ENCODE measurements around the gene SAFB.

The SAFB gene

GRCh38 chr19:5677136-5677535 lies 54.3 kb downstream of the SAFB start:
- Histone ChIP-seq H3K4me2 (ENCODE audit: low read length) (no peak overlapping the region), H3K4me3 (ENCODE audit: low read depth, low read length) (no peak overlapping the region), H3K36me3 (ENCODE audit: control insufficient read depth, insufficient read depth, low read length) (no peaks in the 10 kb centered on the region), H3K79me2 (no peaks in the 10 kb centered on the region), H3K27ac (no peak overlapping the region), H2AFZ (no peak overlapping the region), H3K27me3 (ENCODE audit: control insufficient read depth, insufficient read depth, low read length) (no peaks in the 10 kb centered on the region), H3K9me3 (ENCODE audit: control insufficient read depth, low read length) (no peaks in the 10 kb centered on the region), H3K9ac (no peak overlapping the region), H3K4me1 (no peaks in the 10 kb centered on the region)
- TF ChIP-seq CTCF (IDR thresholded peaks at IDR 0.05): no peak

DNA sequence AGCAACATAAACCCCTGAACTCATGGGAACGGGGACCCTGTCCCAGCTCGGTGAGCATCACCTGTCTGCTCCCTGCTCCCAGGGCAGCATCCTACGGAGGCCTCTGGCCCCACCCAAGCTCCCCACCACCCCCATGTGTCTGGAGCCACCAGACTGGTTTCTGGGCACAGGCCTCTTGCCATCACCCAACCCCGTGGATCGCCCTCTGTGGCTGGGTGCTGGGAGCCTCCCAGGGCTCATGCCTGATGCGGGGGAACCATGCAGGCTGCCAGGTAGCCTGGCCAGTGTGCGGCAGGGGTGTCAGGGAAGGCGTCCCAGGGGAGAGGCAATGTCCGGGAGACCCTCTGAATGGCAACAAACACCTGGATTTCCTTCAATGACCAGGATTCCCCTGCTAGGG lies 54.7 kb downstream of the SAFB start:
- H3K4me2 ChIP-seq (ENCODE audit: low read length): no peak overlapping the region
- no peaks in the 10 kb centered on the region for H3K4me1 ChIP-seq
- no peak for TF ChIP-seq CTCF (IDR thresholded peaks at IDR 0.05)
- no peak overlapping the region for H3K9ac ChIP-seq
- no peak overlapping the region for H3K4me3 ChIP-seq (ENCODE audit: low read depth, low read length)
- H3K27me3 ChIP-seq (ENCODE audit: control insufficient read depth, insufficient read depth, low read length): no peaks in the 10 kb centered on the region
- H3K79me2 ChIP-seq: no peaks in the 10 kb centered on the region
- no peak overlapping the region for H2AFZ ChIP-seq
- no peaks in the 10 kb centered on the region for H3K36me3 ChIP-seq (ENCODE audit: control insufficient read depth, insufficient read depth, low read length)
- H3K9me3 ChIP-seq (ENCODE audit: control insufficient read depth, low read length): no peaks in the 10 kb centered on the region
- H3K27ac ChIP-seq: no peak overlapping the region

DNA sequence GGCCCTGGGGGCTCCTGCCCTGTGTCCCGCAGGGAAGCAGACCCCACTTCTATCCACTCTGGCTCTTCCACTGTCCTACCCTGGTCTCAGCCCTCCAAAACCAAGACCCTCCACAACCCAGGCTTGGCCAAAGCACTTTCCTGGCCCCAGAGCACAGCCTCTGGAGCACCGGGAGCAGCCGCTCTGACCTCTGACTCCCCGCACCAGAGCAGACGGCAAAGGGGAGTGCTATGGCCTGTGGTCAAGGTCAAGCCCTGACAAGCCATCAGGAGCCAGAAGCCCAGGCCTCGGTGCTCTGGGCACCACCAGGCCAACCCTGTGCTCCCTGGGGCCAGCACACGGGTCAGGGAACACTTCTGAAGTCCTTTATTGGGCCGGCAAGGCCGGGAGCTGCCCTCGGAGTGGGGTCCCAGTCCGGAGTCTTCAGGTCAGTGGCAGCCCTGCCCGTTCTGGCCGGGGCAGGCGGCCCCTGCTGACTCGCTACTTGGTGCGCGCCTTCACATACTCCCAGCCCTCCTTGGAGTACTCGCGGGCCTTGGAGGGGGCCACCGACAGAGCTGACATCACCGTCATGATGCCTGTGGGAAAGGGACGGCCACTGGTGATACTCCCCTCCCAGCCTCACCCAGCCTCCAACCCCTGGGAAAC lies 55.3 kb downstream of the SAFB start:
- Histone ChIP-seq H3K4me1 (no peaks in the 10 kb centered on the region), H3K79me2 (no peaks in the 10 kb centered on the region), H3K36me3 (ENCODE audit: control insufficient read depth, insufficient read depth, low read length) (no peaks in the 10 kb centered on the region), H2AFZ (no peak overlapping the region), H3K27me3 (ENCODE audit: control insufficient read depth, insufficient read depth, low read length) (no peaks in the 10 kb centered on the region), H3K27ac (no peak overlapping the region), H3K4me2 (ENCODE audit: low read length) (no peak overlapping the region), H3K4me3 (ENCODE audit: low read depth, low read length) (no peak overlapping the region), H3K9me3 (ENCODE audit: control insufficient read depth, low read length) (no peaks in the 10 kb centered on the region), H3K9ac (no peak overlapping the region)
- TF ChIP-seq CTCF (IDR thresholded peaks at IDR 0.05): no peak

GRCh38 chr19:5679289-5680083 lies 56.6 kb downstream of the SAFB start:
- no peaks in the 10 kb centered on the region for H3K27me3 ChIP-seq (ENCODE audit: control insufficient read depth, insufficient read depth, low read length)
- H3K9ac ChIP-seq: no peak overlapping the region
- H3K4me2 ChIP-seq (ENCODE audit: low read length): peak overlapping the region; percentile 98
- H3K4me3 ChIP-seq (ENCODE audit: low read depth, low read length): peak overlapping the region; percentile 98
- H3K4me1 ChIP-seq: no peaks in the 10 kb centered on the region
- no peaks in the 10 kb centered on the region for H3K79me2 ChIP-seq
- TF ChIP-seq CTCF (IDR thresholded peaks at IDR 0.05): peak; percentile 10
- no peaks in the 10 kb centered on the region for H3K36me3 ChIP-seq (ENCODE audit: control insufficient read depth, insufficient read depth, low read length)
- H2AFZ ChIP-seq: peak overlapping the region; percentile 76
- H3K27ac ChIP-seq: no peak overlapping the region
- no peaks in the 10 kb centered on the region for H3K9me3 ChIP-seq (ENCODE audit: control insufficient read depth, low read length)
